Stimulated activated CD8-positive, alpha-beta memory T cell treated with anti-CD3 and anti-CD28 coated beads, Interleukin-4, amount 100 ng/mL, for 24 hours (primary cell): ENCODE measurements around the gene PPIF.

Experiments
- DNase-seq: peaks from one replicate; pipeline ENCODE4 v3.0.0-alpha.2; 2020; ENCODE audit warnings: low read depth

PPIF gene

DNA sequence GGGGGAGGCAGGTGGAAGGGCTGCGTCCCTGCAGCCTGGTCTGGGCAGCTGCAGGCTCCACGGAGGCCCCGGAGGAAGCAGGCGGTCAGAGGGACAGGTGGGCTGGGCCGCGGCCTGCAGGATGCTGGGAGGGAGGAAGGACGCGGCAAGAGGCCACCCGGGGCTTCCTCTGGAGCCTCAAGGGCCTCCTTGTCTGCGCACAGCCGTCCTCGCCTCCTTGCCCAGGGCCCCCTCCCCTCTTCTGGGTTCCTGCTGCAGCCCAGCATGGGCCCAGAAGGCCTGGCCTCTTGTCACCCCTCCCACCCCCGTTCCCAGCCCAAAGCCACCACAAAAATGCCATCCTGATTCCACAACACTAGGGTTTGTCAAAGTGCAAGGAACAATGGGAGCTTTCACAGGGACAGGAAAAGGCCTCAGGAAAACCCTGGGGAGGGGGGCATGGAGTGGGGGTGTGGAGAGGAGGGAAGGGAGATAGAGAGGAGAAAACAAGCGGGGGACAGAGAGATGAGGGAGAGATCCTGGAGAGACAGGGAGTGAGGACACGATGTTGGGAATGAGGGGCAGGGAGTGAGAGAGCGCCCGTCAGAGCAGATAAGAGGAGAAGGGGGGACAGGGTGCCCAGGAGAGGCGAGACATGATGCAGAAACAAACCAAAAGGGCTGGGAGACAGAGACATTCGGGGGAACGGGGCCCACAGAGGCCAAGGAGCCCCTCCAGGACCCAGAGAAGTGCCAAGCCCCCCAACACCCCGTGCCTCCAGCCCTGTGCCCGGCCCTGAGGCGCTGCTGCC lies 56.4 kb downstream of the PPIF start:
- DNase-seq, result no peak

DNA sequence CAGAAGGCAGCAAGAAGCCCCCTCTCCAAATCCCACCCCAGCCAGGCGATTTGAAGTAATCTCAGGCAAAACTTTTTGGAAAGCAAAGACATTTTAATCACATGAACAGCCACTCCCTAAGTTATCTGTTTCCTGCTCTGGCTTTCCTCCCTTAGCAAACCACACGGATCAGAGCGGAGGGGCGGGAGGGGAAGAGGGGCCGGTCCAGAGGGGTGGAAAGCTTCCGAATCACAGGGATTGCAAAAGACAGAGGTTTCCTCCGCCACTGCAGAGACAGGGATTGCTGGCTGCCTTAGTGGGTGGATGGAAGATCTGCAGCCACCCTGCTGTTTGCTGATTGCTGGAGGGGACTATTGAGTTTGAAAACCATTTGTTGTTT lies 57.0 kb downstream of the PPIF start:
- DNase-seq, result no peak

DNA sequence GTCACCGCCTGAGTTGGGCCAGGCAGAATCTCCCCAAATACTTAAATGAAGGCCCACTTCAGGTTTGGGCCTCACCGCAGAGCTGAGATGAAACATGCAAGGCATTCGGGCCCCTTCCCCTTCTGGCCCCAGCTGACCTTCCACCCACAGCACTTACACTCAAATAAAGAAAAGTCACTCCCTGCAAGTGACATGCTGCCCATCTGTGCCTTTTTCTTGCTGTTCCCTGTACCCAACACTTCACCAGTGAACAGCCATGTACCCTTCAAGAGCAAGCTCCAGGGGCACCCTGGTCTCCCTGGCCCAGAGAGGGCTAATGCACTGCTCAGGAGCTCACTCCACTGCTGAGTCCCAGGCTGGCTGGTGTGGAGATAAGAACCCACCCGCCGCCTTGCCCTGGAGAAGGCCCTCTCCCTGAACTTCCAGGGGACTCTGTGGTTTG lies 57.4 kb downstream of the PPIF start:
- DNase-seq, result no peak
